ENCODE measurements around the gene TOP1. TPM values are rescaled to one million over a fixed set of nuclear protein-coding genes. Genes with fewer than 3 reads are reported as not detected.

The TOP1 gene
- total and polyA plus RNA-seq, 2 of the 4 experiments (the other 2 are of a cell fraction) = 14.0 to 21.5 TPM

- H3K9ac ChIP-seq (ENCODE audit: low read depth, low read length) = no peak overlapping the region
- H3K79me1 ChIP-seq (ENCODE audit: low read depth in 1 of 2, low read length in 2 of 2) = peaks cover 34 to 74% of the 10 kb centered on the region in 2 experiments
- no peaks in the 10 kb centered on the region for H3K27me3 ChIP-seq (ENCODE audit: control insufficient read depth, insufficient read depth, low read length)
- H4K8ac ChIP-seq (ENCODE audit: low read depth in 2 of 2, low read length in 2 of 2) = no peak overlapping the region
- H4K91ac ChIP-seq (ENCODE audit: insufficient read depth, low read depth, low read length) = no peak overlapping the region
- WGBS, 2 experiments (ENCODE audit: extremely low coverage in 2 of 2, insufficient read length in 1 of 2) = 98% methylated on average over 7 of the region's 11 CpGs; no CpG with 5 or more reads in 1 of the 2 experiments
- no peaks in the 10 kb centered on the region for H3K4me1 ChIP-seq (ENCODE audit: control insufficient read depth, insufficient read depth, low read length)
- no peak overlapping the region for H3K56ac ChIP-seq (ENCODE audit: extremely low read depth, insufficient read depth, low read length)
- H3K9me1 ChIP-seq (ENCODE audit: insufficient read depth, low read length) = peaks cover 23% of the 10 kb centered on the region
- no peak overlapping the region for H3K23ac ChIP-seq (ENCODE audit: low read depth, low read length)
- in situ Hi-C loops (cut with MboI; ENCODE audit: low sequenced_read_pairs) (loop anchor here (25.0 kb wide), 1 partner anchor 450 kb away; the partner anchor contains the start of gene CHD6), dilution Hi-C loops (cut with HindIII; ENCODE audit: low sequenced_read_pairs, unreplicated experiment) (no loop called here), intact Hi-C loops (cut with micrococcal nuclease) (no loop called here)
- no peak overlapping the region for H3K27ac ChIP-seq (ENCODE audit: insufficient read depth, low read length)
- H2BK5ac ChIP-seq (ENCODE audit: low read depth, low read length, poor library complexity, severe bottlenecking) = no peak overlapping the region
- H4K5ac ChIP-seq (ENCODE audit: low read depth, low read length) = no peak overlapping the region
- no peak overlapping the region for H2BK15ac ChIP-seq (ENCODE audit: low read depth, low read length)
- no TSS peak for BruUV-seq (replicated peaks)
- H2BK120ac ChIP-seq (ENCODE audit: low read depth, low read length) = no peak overlapping the region
- no peak for DNase-seq
- TF ChIP-seq FOS (IDR thresholded peaks at IDR 0.05; ENCODE audit: low read depth, low read length) = no peak
- TF ChIP-seq BHLHE40 (IDR thresholded peaks at IDR 0.05; ENCODE audit: low read depth, low read length) = no peak
- no peak overlapping the region for H2AK9ac ChIP-seq (replicated peaks; ENCODE audit: low read depth, low read length, poor library complexity)
- peaks cover 75% of the 10 kb centered on the region for H3K36me3 ChIP-seq (ENCODE audit: control insufficient read depth, insufficient read depth, low read length)
- H3K18ac ChIP-seq (ENCODE audit: low read depth, low read length) = no peak overlapping the region
- H3K4ac ChIP-seq (ENCODE audit: low read depth, low read length) = no peak overlapping the region
- no peak for ATAC-seq (ENCODE audit: low read depth)
- no peaks in the 10 kb centered on the region for H3K9me3 ChIP-seq (ENCODE audit: control insufficient read depth, insufficient read depth, low read length)
- H3K14ac ChIP-seq (replicated peaks; ENCODE audit: low read depth, low read length) = no peak overlapping the region
- H3K4me2 ChIP-seq (ENCODE audit: low read depth, low read length) = no peak overlapping the region
- ChIA-PET POLR2A (ENCODE audit: unreplicated experiment) (no interaction called here), CTCF (interaction anchor here (0.9 kb wide), 1 partner anchor 188 kb away, joined by 3 read pairs; no protein-coding TSS in a partner anchor)
- H2BK20ac ChIP-seq (ENCODE audit: low read depth, low read length) = no peak overlapping the region
- no peak overlapping the region for H3K4me3 ChIP-seq (ENCODE audit: insufficient read depth, low read depth, low read length)
- H2AFZ ChIP-seq (replicated peaks; ENCODE audit: low read length, poor library complexity) = no peak overlapping the region
- H4K20me1 ChIP-seq (ENCODE audit: insufficient read depth, low read length) = peaks cover 53% of the 10 kb centered on the region
- no peak overlapping the region for H2AK5ac ChIP-seq (ENCODE audit: low read depth, low read length)
These were observed 133.8 kb downstream of the TOP1 start for GRCh38 chr20:41162396-41162795.
